ENCODE data around the gene TRAPPC12.

Gene TRAPPC12

GRCh38 chr2:3470856-3471737 lies 91.6 kb downstream of the TRAPPC12 start:
- DNase-seq: no peak

- DNase-seq: no peak
Measured at GRCh38 chr2:3472296-3472695, 92.8 kb downstream of the TRAPPC12 start.

- no peak for DNase-seq
Measured at GRCh38 chr2:3472966-3473365, 93.5 kb downstream of the TRAPPC12 start.

- no peak for DNase-seq
Measured at GRCh38 chr2:3475771-3476170, 96.3 kb downstream of the TRAPPC12 start.

- DNase-seq: no peak
Measured at GRCh38 chr2:3476321-3476984, 97.0 kb downstream of the TRAPPC12 start.

GRCh38 chr2:3476985-3477327 lies 97.5 kb downstream of the TRAPPC12 start:
- no peak for DNase-seq

GRCh38 chr2:3478846-3479385 lies 99.4 kb downstream of the TRAPPC12 start:
- no peak for DNase-seq

- DNase-seq: no peak
Measured at GRCh38 chr2:3479430-3480320, 100.2 kb downstream of the TRAPPC12 start.

- DNase-seq: peak in 1 of 2 experiments; percentile 15
Measured at GRCh38 chr2:3480352-3481010, 101.0 kb downstream of the TRAPPC12 start.

GRCh38 chr2:3481011-3481400 lies 101.5 kb downstream of the TRAPPC12 start:
- DNase-seq: no peak

GRCh38 chr2:3481736-3482362 lies 102.4 kb downstream of the TRAPPC12 start:
- DNase-seq: no peak

GRCh38 chr2:3482363-3482821 lies 102.9 kb downstream of the TRAPPC12 start:
- no peak for DNase-seq

- peak in 1 of 2 experiments; percentile 14 for DNase-seq
Measured at GRCh38 chr2:3483227-3483985, 103.9 kb downstream of the TRAPPC12 start.

GRCh38 chr2:3483986-3484960 lies 104.8 kb downstream of the TRAPPC12 start:
- DNase-seq: no peak

GRCh38 chr2:3485166-3485565 lies 105.7 kb downstream of the TRAPPC12 start:
- no peak for DNase-seq

- no peak for DNase-seq
Measured at GRCh38 chr2:3486047-3487027, 106.8 kb downstream of the TRAPPC12 start.

- DNase-seq: no peak
Measured at GRCh38 chr2:3487028-3487425, 107.5 kb downstream of the TRAPPC12 start.

- DNase-seq: no peak
Measured at GRCh38 chr2:3487432-3487831, 107.9 kb downstream of the TRAPPC12 start.

Measured in stimulated activated CD4-positive, alpha-beta T cell treated with anti-CD3 and anti-CD28 coated beads, Interleukin-4, amount 100 ng/mL, for 4 hours (primary cell).